HepG2 (cell line): Measurements from ENCODE around the gene RNF25. TPM values are rescaled to one million over a fixed set of nuclear protein-coding genes. Genes with fewer than 3 reads are reported as not detected.

Experiments used
- ARHGAP35 ChIP-seq: sonication (generic); formaldehyde crosslinking; IDR thresholded peaks from 2 replicates; pipeline ENCODE4 v1.9.0; 2022; ENCODE audit warnings: mild to moderate bottlenecking, inconsistent platforms, moderate library complexity, missing genetic modification reagents, borderline replicate concordance
- ARNT2 ChIP-seq: sonication (generic); formaldehyde crosslinking; IDR thresholded peaks from 2 replicates; pipeline ENCODE4 v1.8.0; 2022; ENCODE audit warnings: mild to moderate bottlenecking, low read depth, missing genetic modification reagents, moderate library complexity
- DBP ChIP-seq: sonication (generic); formaldehyde crosslinking; IDR thresholded peaks from 2 replicates; pipeline ENCODE4 v1.4.0; 2020; ENCODE audit warnings: missing genetic modification reagents; ENCODE audit errors: not compliant biosample characterization
- HOXA3 ChIP-seq: sonication (generic); formaldehyde crosslinking; IDR thresholded peaks from 2 replicates; pipeline ENCODE4 v1.5.0; 2020; ENCODE audit warnings: missing genetic modification reagents
- MYC ChIP-seq: sonication (generic); formaldehyde crosslinking; IDR thresholded peaks from 2 replicates; pipeline ENCODE4 v1.9.0; 2021; ENCODE audit warnings: missing genetic modification reagents, borderline replicate concordance
- NFE2L2 ChIP-seq: fragments of 150-350 bp; IDR thresholded peaks from 2 replicates; pipeline ENCODE4 v1.6.1; 2014; ENCODE audit warnings: low read length
- PAXIP1 ChIP-seq: sonication (generic); formaldehyde crosslinking; conservative IDR thresholded peaks from 2 replicates; pipeline ENCODE4 v1.4.0; 2020; ENCODE audit warnings: mild to moderate bottlenecking, missing genetic modification reagents, moderate library complexity
- RFX1 ChIP-seq: fragments of 450-650 bp; IDR thresholded peaks from 2 replicates; pipeline ENCODE4 v1.6.1; 2017
- SETDB1 ChIP-seq: sonication (generic); formaldehyde crosslinking; IDR thresholded peaks from 2 replicates; pipeline ENCODE4 v1.5.1; 2020; ENCODE audit warnings: missing genetic modification reagents, mild to moderate bottlenecking, borderline replicate concordance
- SIN3B ChIP-seq: fragments of 150-350 bp; IDR thresholded peaks from 2 replicates; pipeline ENCODE4 v1.6.1; 2014; ENCODE audit warnings: low read length
- SMAD9 ChIP-seq: sonication (generic); formaldehyde crosslinking; IDR thresholded peaks from 2 replicates; pipeline ENCODE4 v1.5.1; 2020; ENCODE audit warnings: mild to moderate bottlenecking, missing genetic modification reagents
- SP2 ChIP-seq: sonication (generic); formaldehyde crosslinking; IDR thresholded peaks from 2 replicates; pipeline ENCODE4 v1.5.1; 2020; ENCODE audit warnings: mild to moderate bottlenecking, missing genetic modification reagents
- TIGD3 ChIP-seq: sonication (generic); formaldehyde crosslinking; IDR thresholded peaks from 2 replicates; pipeline ENCODE4 v1.5.1; 2020; ENCODE audit warnings: mild to moderate bottlenecking, missing genetic modification reagents, borderline replicate concordance
- polyA plus RNA-seq, 8 experiments: library from polyadenylated mRNA; depleted of rRNA in 3 of 8; stranded (reverse) in 7 of 8; unstranded in 1 of 8; fragments of >200 nt; fragmentation: Illumina TruSeq in 4 of 8; extraction: Trizol in 4 of 8; gene quantifications; 2 replicates each; pipeline versions ENCODE4 v1.2.1 to v1.2.3, GENCODE V29; 2011 to 2016; ENCODE audit warnings: low read depth in 4 of 8, missing spikeins in 1 of 8, mixed read lengths in 1 of 8; ENCODE audit not compliant: insufficient read depth in 1 of 8
- total RNA-seq, 5 experiments: library from RNA; depleted of rRNA; stranded (reverse); fragments of >200 nt; fragmentation: Illumina TruSeq; extraction: Trizol; gene quantifications; 2 replicates each; pipeline ENCODE4 v1.2.3, GENCODE V29; 2016; ENCODE audit warnings: low read depth in 1 of 5
- TF ChIP-seq, protein P1 (sequence below): sonication (generic); formaldehyde crosslinking; IDR thresholded peaks from 2 replicates; pipeline ENCODE4 v1.4.0; 2020; ENCODE audit warnings: missing genetic modification reagents, borderline replicate concordance
- TF ChIP-seq, protein P2 (sequence below): sonication (generic); formaldehyde crosslinking; IDR thresholded peaks from 2 replicates; pipeline ENCODE4 v1.5.0; 2020; ENCODE audit warnings: mild to moderate bottlenecking, missing genetic modification reagents, borderline replicate concordance

RNF25 gene
- total and polyA plus RNA-seq, 2 of the 13 experiments (the other 11 are each of a cell fraction or from before 2014, with no cell fraction given): 37.0 to 87.6 TPM

GRCh38 chr2:218710687-218711549 lies 39.1 kb upstream of the RNF25 start, which contains the start of gene TTLL4 (continued):
- TF ChIP-seq, protein P1, sequence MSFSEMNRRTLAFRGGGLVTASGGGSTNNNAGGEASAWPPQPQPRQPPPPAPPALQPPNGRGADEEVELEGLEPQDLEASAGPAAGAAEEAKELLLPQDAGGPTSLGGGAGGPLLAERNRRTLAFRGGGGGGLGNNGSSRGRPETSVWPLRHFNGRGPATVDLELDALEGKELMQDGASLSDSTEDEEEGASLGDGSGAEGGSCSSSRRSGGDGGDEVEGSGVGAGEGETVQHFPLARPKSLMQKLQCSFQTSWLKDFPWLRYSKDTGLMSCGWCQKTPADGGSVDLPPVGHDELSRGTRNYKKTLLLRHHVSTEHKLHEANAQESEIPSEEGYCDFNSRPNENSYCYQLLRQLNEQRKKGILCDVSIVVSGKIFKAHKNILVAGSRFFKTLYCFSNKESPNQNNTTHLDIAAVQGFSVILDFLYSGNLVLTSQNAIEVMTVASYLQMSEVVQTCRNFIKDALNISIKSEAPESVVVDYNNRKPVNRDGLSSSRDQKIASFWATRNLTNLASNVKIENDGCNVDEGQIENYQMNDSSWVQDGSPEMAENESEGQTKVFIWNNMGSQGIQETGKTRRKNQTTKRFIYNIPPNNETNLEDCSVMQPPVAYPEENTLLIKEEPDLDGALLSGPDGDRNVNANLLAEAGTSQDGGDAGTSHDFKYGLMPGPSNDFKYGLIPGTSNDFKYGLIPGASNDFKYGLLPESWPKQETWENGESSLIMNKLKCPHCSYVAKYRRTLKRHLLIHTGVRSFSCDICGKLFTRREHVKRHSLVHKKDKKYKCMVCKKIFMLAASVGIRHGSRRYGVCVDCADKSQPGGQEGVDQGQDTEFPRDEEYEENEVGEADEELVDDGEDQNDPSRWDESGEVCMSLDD: peak; percentile 66
- no peak for TF ChIP-seq DBP (CRISPR knock-in tag)
- no peak for TF ChIP-seq NFE2L2
- TF ChIP-seq ARNT2 (CRISPR knock-in tag): peak; percentile 90
- peak; percentile 63; the same call in 1 of the 2 replicates for TF ChIP-seq RFX1
- peak; percentile 97 for TF ChIP-seq MYC
- TF ChIP-seq, protein P2, sequence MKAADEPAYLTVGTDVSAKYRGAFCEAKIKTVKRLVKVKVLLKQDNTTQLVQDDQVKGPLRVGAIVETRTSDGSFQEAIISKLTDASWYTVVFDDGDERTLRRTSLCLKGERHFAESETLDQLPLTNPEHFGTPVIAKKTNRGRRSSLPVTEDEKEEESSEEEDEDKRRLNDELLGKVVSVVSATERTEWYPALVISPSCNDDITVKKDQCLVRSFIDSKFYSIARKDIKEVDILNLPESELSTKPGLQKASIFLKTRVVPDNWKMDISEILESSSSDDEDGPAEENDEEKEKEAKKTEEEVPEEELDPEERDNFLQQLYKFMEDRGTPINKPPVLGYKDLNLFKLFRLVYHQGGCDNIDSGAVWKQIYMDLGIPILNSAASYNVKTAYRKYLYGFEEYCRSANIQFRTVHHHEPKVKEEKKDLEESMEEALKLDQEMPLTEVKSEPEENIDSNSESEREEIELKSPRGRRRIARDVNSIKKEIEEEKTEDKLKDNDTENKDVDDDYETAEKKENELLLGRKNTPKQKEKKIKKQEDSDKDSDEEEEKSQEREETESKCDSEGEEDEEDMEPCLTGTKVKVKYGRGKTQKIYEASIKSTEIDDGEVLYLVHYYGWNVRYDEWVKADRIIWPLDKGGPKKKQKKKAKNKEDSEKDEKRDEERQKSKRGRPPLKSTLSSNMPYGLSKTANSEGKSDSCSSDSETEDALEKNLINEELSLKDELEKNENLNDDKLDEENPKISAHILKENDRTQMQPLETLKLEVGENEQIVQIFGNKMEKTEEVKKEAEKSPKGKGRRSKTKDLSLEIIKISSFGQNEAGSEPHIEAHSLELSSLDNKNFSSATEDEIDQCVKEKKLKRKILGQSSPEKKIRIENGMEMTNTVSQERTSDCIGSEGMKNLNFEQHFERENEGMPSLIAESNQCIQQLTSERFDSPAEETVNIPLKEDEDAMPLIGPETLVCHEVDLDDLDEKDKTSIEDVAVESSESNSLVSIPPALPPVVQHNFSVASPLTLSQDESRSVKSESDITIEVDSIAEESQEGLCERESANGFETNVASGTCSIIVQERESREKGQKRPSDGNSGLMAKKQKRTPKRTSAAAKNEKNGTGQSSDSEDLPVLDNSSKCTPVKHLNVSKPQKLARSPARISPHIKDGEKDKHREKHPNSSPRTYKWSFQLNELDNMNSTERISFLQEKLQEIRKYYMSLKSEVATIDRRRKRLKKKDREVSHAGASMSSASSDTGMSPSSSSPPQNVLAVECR: peak; percentile 99
- no peak; the same call in 1 of the 2 replicates for TF ChIP-seq SMAD9 (CRISPR knock-in tag)
- peak; percentile 84; the same call in 1 of the 2 replicates for TF ChIP-seq ARHGAP35 (CRISPR knock-in tag)
- no peak; the same call in 1 of the 2 replicates for TF ChIP-seq TIGD3 (CRISPR knock-in tag)
- peak; percentile 86 for TF ChIP-seq SIN3B
- TF ChIP-seq PAXIP1 (CRISPR knock-in tag): peak; percentile 75
- no peak for TF ChIP-seq SETDB1 (CRISPR knock-in tag)
- no peak for TF ChIP-seq SP2
- peak; percentile 92 for TF ChIP-seq HOXA3 (CRISPR knock-in tag)
